HG03039 (cell line): Measurements from ENCODE around the gene LSAMP.

Experiments used
- ATAC-seq: cut with Tn5 transposase; IDR thresholded peaks from one replicate; pipeline ENCODE4 v1.9.1; 2021; ENCODE audit warnings: mild to moderate bottlenecking, moderate library complexity; ENCODE audit not compliant: unreplicated experiment

The LSAMP gene

GRCh38 chr3:116445311-116445841 is at the start of gene LSAMP:
TSS of gene LSAMP (minus strand) at chr3:116445487.
- no peak for ATAC-seq

- no peak for ATAC-seq
These were observed 47.1 kb upstream of the LSAMP start for GRCh38 chr3:116492379-116492778.

GRCh38 chr3:116483135-116483534 is 37.8 kb upstream of the LSAMP start:
- ATAC-seq = no peak

GRCh38 chr3:116476691-116477090 is 31.4 kb upstream of the LSAMP start:
- ATAC-seq = no peak

- no peak for ATAC-seq
These were observed 29.5 kb upstream of the LSAMP start for GRCh38 chr3:116474801-116475200.

GRCh38 chr3:116474032-116474780 is 28.9 kb upstream of the LSAMP start:
- ATAC-seq = no peak

GRCh38 chr3:116473602-116474001 is 28.3 kb upstream of the LSAMP start:
- ATAC-seq = no peak

GRCh38 chr3:116470605-116471197 is 25.4 kb upstream of the LSAMP start:
- no peak for ATAC-seq

GRCh38 chr3:116469546-116469945 is 24.3 kb upstream of the LSAMP start:
- ATAC-seq = no peak

- ATAC-seq = no peak
These were observed 19.1 kb upstream of the LSAMP start for GRCh38 chr3:116464276-116464798.

- ATAC-seq = no peak
These were observed 8.5 kb upstream of the LSAMP start for GRCh38 chr3:116453666-116454346.

- ATAC-seq = no peak
These were observed 4.5 kb upstream of the LSAMP start for GRCh38 chr3:116449546-116450350.

GRCh38 chr3:116445990-116446389 is 703 bp upstream of the LSAMP start:
- no peak for ATAC-seq

GRCh38 chr3:116444819-116445310 is 422 bp downstream of the LSAMP start:
- ATAC-seq = no peak

GRCh38 chr3:116444115-116444747 is 1.1 kb downstream of the LSAMP start:
- ATAC-seq = no peak

GRCh38 chr3:116443191-116443661 is 2.1 kb downstream of the LSAMP start:
- ATAC-seq = no peak

GRCh38 chr3:116442331-116443021 is 2.8 kb downstream of the LSAMP start:
- ATAC-seq = no peak

GRCh38 chr3:116441652-116442051 is 3.6 kb downstream of the LSAMP start:
- no peak for ATAC-seq

GRCh38 chr3:116440196-116440595 is 5.1 kb downstream of the LSAMP start:
- ATAC-seq = no peak
